Neural cell (in vitro differentiated cells): ENCODE results near the gene CISD3.

ENCODE experiments used
- EP300 ChIP-seq: fragments of 450-650 bp; conservative IDR thresholded peaks from 2 replicates; pipeline ENCODE4 v1.6.1; 2014; ENCODE audit warnings: antibody characterized with exemption, mild to moderate bottlenecking, moderate library complexity; ENCODE audit not compliant: poor library complexity, severe bottlenecking
- EZH2 ChIP-seq: fragments of 200-600, 300-800 bp; shearing (Covaris generic), sonication (generic); IDR thresholded peaks from 2 replicates; pipeline ENCODE4 v1.6.1; 2014; ENCODE audit warnings: antibody characterized with exemption, low read length, borderline replicate concordance, mild to moderate bottlenecking; ENCODE audit not compliant: insufficient read depth, poor library complexity, severe bottlenecking
- MXI1 ChIP-seq: fragments of 450-650 bp; conservative IDR thresholded peaks from 2 replicates; pipeline ENCODE4 v1.6.1; 2014; ENCODE audit warnings: antibody characterized with exemption, mild to moderate bottlenecking; ENCODE audit not compliant: poor library complexity, severe bottlenecking
- POLR2AphosphoS5 ChIP-seq: IDR thresholded peaks from 2 replicates; pipeline ENCODE4 v1.6.1; 2012
- RAD21 ChIP-seq: fragments of 450-650 bp; conservative IDR thresholded peaks from 2 replicates; pipeline ENCODE4 v1.6.1; 2014; ENCODE audit warnings: antibody characterized with exemption, mild to moderate bottlenecking, moderate library complexity
- TF ChIP-seq, protein P1 (sequence below): fragments of 450-650 bp; IDR thresholded peaks from 2 replicates; pipeline ENCODE4 v1.5.1; 2014; ENCODE audit warnings: antibody characterized with exemption, mild to moderate bottlenecking, moderate library complexity; ENCODE audit not compliant: poor library complexity, severe bottlenecking

DNA sequence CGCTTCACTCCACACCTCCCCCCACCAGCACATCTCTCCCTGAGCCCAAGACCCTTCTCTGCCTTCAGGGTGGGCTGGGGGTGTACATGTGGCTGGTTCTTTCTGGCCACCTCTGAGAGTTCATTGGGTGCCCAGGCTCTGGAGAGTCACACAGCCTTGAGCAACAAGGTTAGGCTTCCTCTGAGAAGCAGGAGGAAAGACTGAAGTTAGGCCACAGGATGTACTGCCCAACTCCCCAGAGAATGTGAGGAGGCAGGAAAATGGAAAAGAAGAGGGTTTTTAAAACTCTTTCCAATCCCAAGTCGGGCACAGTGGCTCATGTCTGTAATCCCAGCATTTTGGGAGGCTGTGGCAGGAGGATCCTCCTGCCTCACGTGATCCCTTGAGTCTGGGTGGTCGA, 10.7 kb downstream of the CISD3 start:
- no peak for TF ChIP-seq EZH2
- TF ChIP-seq POLR2AphosphoS5, result no peak
- TF ChIP-seq, protein P1, sequence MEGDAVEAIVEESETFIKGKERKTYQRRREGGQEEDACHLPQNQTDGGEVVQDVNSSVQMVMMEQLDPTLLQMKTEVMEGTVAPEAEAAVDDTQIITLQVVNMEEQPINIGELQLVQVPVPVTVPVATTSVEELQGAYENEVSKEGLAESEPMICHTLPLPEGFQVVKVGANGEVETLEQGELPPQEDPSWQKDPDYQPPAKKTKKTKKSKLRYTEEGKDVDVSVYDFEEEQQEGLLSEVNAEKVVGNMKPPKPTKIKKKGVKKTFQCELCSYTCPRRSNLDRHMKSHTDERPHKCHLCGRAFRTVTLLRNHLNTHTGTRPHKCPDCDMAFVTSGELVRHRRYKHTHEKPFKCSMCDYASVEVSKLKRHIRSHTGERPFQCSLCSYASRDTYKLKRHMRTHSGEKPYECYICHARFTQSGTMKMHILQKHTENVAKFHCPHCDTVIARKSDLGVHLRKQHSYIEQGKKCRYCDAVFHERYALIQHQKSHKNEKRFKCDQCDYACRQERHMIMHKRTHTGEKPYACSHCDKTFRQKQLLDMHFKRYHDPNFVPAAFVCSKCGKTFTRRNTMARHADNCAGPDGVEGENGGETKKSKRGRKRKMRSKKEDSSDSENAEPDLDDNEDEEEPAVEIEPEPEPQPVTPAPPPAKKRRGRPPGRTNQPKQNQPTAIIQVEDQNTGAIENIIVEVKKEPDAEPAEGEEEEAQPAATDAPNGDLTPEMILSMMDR, result no peak
- no peak for TF ChIP-seq MXI1
- no peak for TF ChIP-seq RAD21
- TF ChIP-seq EP300, result no peak
